Adrenal gland (tissue), 5 donors: ENCODE data around the gene NUMA1.

Source experiments
- POLR2A ChIP-seq, 2 donors: fragments of 450-650 bp; IDR thresholded peaks; one replicate each; pipeline ENCODE4 v1.6.1; 2017; ENCODE audit warnings: antibody characterized with exemption in 2 of 2, mild to moderate bottlenecking in 2 of 2, moderate library complexity in 1 of 2
- TF ChIP-seq, protein P1 (sequence below), 6 experiments: fragments of 450-650 bp in 4 of 6; fragments of 200-600 bp in 2 of 6; sonication (generic) in 1 of 6; IDR thresholded peaks; 1 replicate in 5 of 6; 2 replicates in 1 of 6; pipeline versions ENCODE4 v1.5.1 to v1.8.0; 2016 to 2021; ENCODE audit warnings: antibody characterized with exemption in 6 of 6, mild to moderate bottlenecking in 2 of 6, moderate library complexity in 1 of 6
- donor health status: DM: no; HTN: no; CAD: no.

DNA sequence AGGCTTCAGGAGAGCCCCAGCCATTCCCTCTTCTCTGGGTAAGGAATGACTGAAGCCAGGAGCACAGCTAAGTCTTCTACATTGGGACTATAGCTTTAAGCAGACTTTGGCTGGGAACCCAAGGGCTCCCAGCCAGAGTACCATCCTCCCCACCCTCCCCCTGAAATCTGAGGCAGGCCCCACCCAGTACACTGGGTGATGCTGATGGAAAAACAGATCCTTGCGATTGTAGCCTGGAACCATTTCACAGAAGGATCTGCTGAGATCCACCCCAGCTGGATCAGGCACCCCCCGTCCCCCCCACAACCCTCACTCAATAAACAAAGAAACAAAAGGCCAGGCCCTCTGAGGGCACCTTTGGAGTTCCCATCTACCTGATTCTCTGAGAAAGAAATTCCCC lies 41.9 kb downstream of the NUMA1 start:
- TF ChIP-seq, protein P1, sequence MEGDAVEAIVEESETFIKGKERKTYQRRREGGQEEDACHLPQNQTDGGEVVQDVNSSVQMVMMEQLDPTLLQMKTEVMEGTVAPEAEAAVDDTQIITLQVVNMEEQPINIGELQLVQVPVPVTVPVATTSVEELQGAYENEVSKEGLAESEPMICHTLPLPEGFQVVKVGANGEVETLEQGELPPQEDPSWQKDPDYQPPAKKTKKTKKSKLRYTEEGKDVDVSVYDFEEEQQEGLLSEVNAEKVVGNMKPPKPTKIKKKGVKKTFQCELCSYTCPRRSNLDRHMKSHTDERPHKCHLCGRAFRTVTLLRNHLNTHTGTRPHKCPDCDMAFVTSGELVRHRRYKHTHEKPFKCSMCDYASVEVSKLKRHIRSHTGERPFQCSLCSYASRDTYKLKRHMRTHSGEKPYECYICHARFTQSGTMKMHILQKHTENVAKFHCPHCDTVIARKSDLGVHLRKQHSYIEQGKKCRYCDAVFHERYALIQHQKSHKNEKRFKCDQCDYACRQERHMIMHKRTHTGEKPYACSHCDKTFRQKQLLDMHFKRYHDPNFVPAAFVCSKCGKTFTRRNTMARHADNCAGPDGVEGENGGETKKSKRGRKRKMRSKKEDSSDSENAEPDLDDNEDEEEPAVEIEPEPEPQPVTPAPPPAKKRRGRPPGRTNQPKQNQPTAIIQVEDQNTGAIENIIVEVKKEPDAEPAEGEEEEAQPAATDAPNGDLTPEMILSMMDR (IDR thresholded peaks at IDR 0.05): no peak
- peak in 1 of 2 donors; percentile 58 for TF ChIP-seq POLR2A (IDR thresholded peaks at IDR 0.05)
